Psoas muscle (tissue), 8 donors: ENCODE results near the gene TPR. TPM values are rescaled to one million over a fixed set of nuclear protein-coding genes. Genes with fewer than 3 reads are reported as not detected.

Experiments used
- ATAC-seq, 4 donors: fragments of 200-7000 bp; cut with Tn5 transposase; one replicate each; pipeline ENCODE4 v1.9.1; 2020; ENCODE audit warnings: moderate library complexity in 3 of 4, mild to moderate bottlenecking in 2 of 4
- DNase-seq, 2 donors: peaks; one replicate each; pipeline ENCODE4 v3.0.0-alpha.2; 2020
- H3K27ac ChIP-seq: fragments of 200-600 bp; one replicate; pipeline ENCODE4 v1.8.0; 2022
- H3K27me3 ChIP-seq, 3 donors: fragments of 200-600 bp in 1 of 3; one replicate each; pipeline versions ENCODE4 v1.6.1 to v1.8.0; 2013 to 2022; ENCODE audit warnings: low read length in 2 of 3, mild to moderate bottlenecking in 2 of 3, moderate library complexity in 1 of 3; ENCODE audit not compliant: insufficient read depth in 3 of 3
- H3K36me3 ChIP-seq, 2 donors: fragments of 200-600 bp in 1 of 2; one replicate each; pipeline versions ENCODE4 v1.6.1 to v1.8.0; 2013 to 2022; ENCODE audit warnings: low read depth in 1 of 2, mild to moderate bottlenecking in 1 of 2, moderate library complexity in 1 of 2; ENCODE audit not compliant: insufficient read depth in 1 of 2
- H3K4me1 ChIP-seq: fragments of 200-600 bp; one replicate; pipeline ENCODE4 v1.8.0; 2022
- H3K4me3 ChIP-seq: fragments of 200-600 bp; one replicate; pipeline ENCODE4 v1.8.0; 2022; ENCODE audit warnings: mild to moderate bottlenecking
- H3K9me3 ChIP-seq: fragments of 200-600 bp; one replicate; pipeline ENCODE4 v1.8.0; 2022
- CTCF ChIP-seq: fragments of 200-600 bp; IDR thresholded peaks from one replicate; pipeline ENCODE4 v1.8.0; 2022; ENCODE audit warnings: antibody characterized with exemption
- WGBS, 3 donors: extraction: QIAGEN DNeasy Blood & Tissue Kit; methylation state at CpG; one replicate each; pipeline versions ENCODE4 v1.1.6 to v1.1.7; 2013; 5-methylcytosine and 5-hydroxymethylcytosine counted together
- intact Hi-C, 2 donors: fragments of 100-400 bp; cut with DNase I; formaldehyde crosslinking; loops; one replicate each; pipeline versions ENCODE4 v1.11.0 to v1.14.2; 2022
- polyA plus RNA-seq, 3 donors: library from polyadenylated mRNA; stranded (reverse); fragments of 200-250 nt; gene quantifications; one replicate each; pipeline ENCODE4 v1.2.3, GENCODE V29; 2013
- total RNA-seq, 4 donors: library from RNA; stranded (reverse); fragmentation: NEBNext Ultra II Directional in 2 of 4; extraction: Animal tissue kit (Norgen Biotek cat#: 25700) in 2 of 4; gene quantifications; one replicate each; pipeline versions ENCODE4 v1.2.1 to v1.2.4, GENCODE V29; 2021 to 2023
- donor health status: healthy with polysubstance abuse.
- donor health status: DM: no; HTN: no; CAD: no; lungs with moderate emphysema.
- donor health status: Bipolar disorder and iron deficiency.
- donor health status: healthy.
- donor health status: DM: yes; HTN: yes; CAD: no.
- donor health status: DM: no; HTN: no; CAD: no.
- donor health status: DM: no; HTN: no; CAD: no.
- donor health status: DM: yes; HTN: yes; CAD: no.

The TPR gene
- total and polyA plus RNA-seq, 7 donors = 17.8 to 61.8 (median 48.0) TPM

GRCh38 chr1:186300056-186300455 lies 75.0 kb downstream of the TPR start:
- Histone ChIP-seq H3K9me3 (no peaks in the 10 kb centered on the region), H3K4me1 (no peaks in the 10 kb centered on the region), H3K27ac (no peak overlapping the region), H3K36me3 (no peaks in the 10 kb centered on the region), H3K4me3 (no peak overlapping the region), H3K27me3 (peaks cover 0 to 3% (median 0%) of the 10 kb centered on the region in 3 donors)
- intact Hi-C loops = no loop called here
- 84 to 93% (median 90%) methylated on average over 6 of the region's 6 CpGs for WGBS, 3 donors
- DNase-seq (no peak), ATAC-seq (no peak)
- no peak for TF ChIP-seq CTCF

GRCh38 chr1:186299570-186299969 lies 75.5 kb downstream of the TPR start:
- Histone ChIP-seq H3K4me3 (no peak overlapping the region), H3K36me3 (no peaks in the 10 kb centered on the region), H3K27ac (no peak overlapping the region), H3K9me3 (no peaks in the 10 kb centered on the region), H3K4me1 (no peaks in the 10 kb centered on the region), H3K27me3 (peaks cover 0 to 3% (median 0%) of the 10 kb centered on the region in 3 donors)
- TF ChIP-seq CTCF = no peak
- DNase-seq = no peak
- WGBS, 3 donors = 86 to 87% (median 86%) methylated on average over 2 of the region's 2 CpGs
- intact Hi-C loops = no loop called here
- ATAC-seq = no peak

GRCh38 chr1:186298851-186299250 lies 76.2 kb downstream of the TPR start:
- no peak for DNase-seq

GRCh38 chr1:186297439-186298045 lies 77.5 kb downstream of the TPR start:
- intact Hi-C loops = no loop called here
- H3K4me1 ChIP-seq = no peaks in the 10 kb centered on the region
- WGBS, 3 donors = 81 to 85% (median 82%) methylated on average over 3 of the region's 3 CpGs

More at GRCh38 chr1:186298851-186299250, 76.2 kb downstream of the TPR start:
- Histone ChIP-seq H3K27me3 (peaks cover 0 to 3% (median 0%) of the 10 kb centered on the region in 3 donors), H3K4me1 (no peaks in the 10 kb centered on the region), H3K27ac (no peak overlapping the region), H3K9me3 (no peaks in the 10 kb centered on the region), H3K4me3 (no peak overlapping the region), H3K36me3 (no peaks in the 10 kb centered on the region)
- intact Hi-C loops = no loop called here
- ATAC-seq = no peak
- no peak for TF ChIP-seq CTCF
- 92 to 95% (median 94%) methylated on average over 1 of the region's 1 CpG for WGBS, 3 donors

More at GRCh38 chr1:186297439-186298045, 77.5 kb downstream of the TPR start:
- Histone ChIP-seq H3K36me3 (no peaks in the 10 kb centered on the region), H3K27ac (no peak overlapping the region), H3K9me3 (no peaks in the 10 kb centered on the region), H3K27me3 (peaks cover 0 to 3% (median 0%) of the 10 kb centered on the region in 3 donors), H3K4me3 (no peak overlapping the region)
- DNase-seq (no peak), ATAC-seq (no peak)
- TF ChIP-seq CTCF = no peak
